ENCODE measurements around the gene OSR1. TPM values are rescaled to one million over a fixed set of nuclear protein-coding genes. Genes with fewer than 3 reads are reported as not detected.

The OSR1 gene
- total and polyA plus RNA-seq, 2 donors (not counting 3 experiments of a cell fraction or from before 2014, with no cell fraction given) = not detected

DNA sequence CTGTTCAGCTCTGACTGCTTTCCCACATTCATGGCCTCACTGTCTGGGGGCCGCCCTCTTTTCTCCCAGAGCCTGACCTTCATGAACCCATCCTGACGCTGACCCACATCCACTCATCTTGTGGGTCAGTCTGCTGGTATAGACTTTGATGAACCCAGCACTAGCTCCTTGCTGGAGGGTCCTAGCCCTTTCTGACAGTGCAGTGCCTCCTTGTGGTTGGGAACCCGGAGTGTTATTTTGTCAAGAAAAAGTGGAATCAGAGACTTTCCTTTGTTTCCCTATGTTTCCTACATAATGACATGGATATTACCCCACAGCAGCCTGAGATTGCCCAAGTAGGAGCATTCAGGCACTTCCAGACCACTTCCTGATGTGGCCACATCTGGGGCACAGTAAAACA lies 19.3 kb upstream of the OSR1 start:
- Histone ChIP-seq H2AFZ (ENCODE audit: low read depth, low read length) (no peak overlapping the region), H3K27ac (ENCODE audit: insufficient read depth, low read depth, low read length) (no peak overlapping the region), H3K9ac (replicated peaks; ENCODE audit: extremely low read depth, insufficient read depth, low read length) (no peak overlapping the region), H3K36me3 (ENCODE audit: control insufficient read depth in 2 of 2, extremely low read depth in 1 of 2, insufficient read depth in 2 of 2, low read length in 2 of 2) (no peaks in the 10 kb centered on the region), H3K4me2 (ENCODE audit: insufficient read depth, low read length) (no peak overlapping the region), H3K9me1 (replicated peaks; ENCODE audit: control insufficient read depth, extremely low read depth, insufficient read depth, low read length) (no peaks in the 10 kb centered on the region), H3K27me3 (ENCODE audit: control insufficient read depth in 2 of 2, insufficient read depth in 2 of 2, low read length in 2 of 2) (peaks cover 0 to 3% of the 10 kb centered on the region in 2 experiments), H3K9me3 (replicated peaks; ENCODE audit: control insufficient read depth, insufficient read depth, low read length) (no peaks in the 10 kb centered on the region), H3K4me1 (ENCODE audit: control insufficient read depth, extremely low read depth, insufficient read depth, low read length) (no peaks in the 10 kb centered on the region), H3K4me3 (replicated peaks in 1 of 3; ENCODE audit: insufficient read depth in 1 of 3, low read depth in 1 of 3, low read length in 3 of 3) (no peak overlapping the region), H3K79me2 (ENCODE audit: control insufficient read depth, insufficient read depth, low read length) (no peaks in the 10 kb centered on the region), H4K20me1 (replicated peaks; ENCODE audit: control insufficient read depth, extremely low read depth, insufficient read depth, low read length) (no peaks in the 10 kb centered on the region)
- BruUV-seq (replicated peaks) = no TSS peak
- DNase-seq (ENCODE audit: low read depth, low spot score) (no peak), FAIRE-seq (no peak)
- ChIA-PET CTCF (interaction anchor here (1.0 to 1.8 kb wide), 3 partner anchors 14 to 857 kb away, joined by 4 to 10 read pairs (median 4); no protein-coding TSS in a partner anchor), POLR2A (no interaction called here)
- intact Hi-C loops (cut with micrococcal nuclease) (no loop called here), dilution Hi-C loops (cut with MboI; ENCODE audit: extremely low pct_ligation_motif_present, low sequenced_read_pairs) (no loop called here)
- TF ChIP-seq MYC (IDR thresholded peaks at IDR 0.05; ENCODE audit: low read depth, low read length) (no peak), JUN (IDR thresholded peaks at IDR 0.05; ENCODE audit: borderline replicate concordance, insufficient read depth, insufficient read length, low read depth) (no peak), POLR2A (IDR thresholded peaks at IDR 0.05; ENCODE audit: low read depth, low read length) (no peak), POLR2AphosphoS5 (IDR thresholded peaks at IDR 0.05; ENCODE audit: insufficient read depth, low read depth, low read length) (no peak), EZH2 (IDR thresholded peaks at IDR 0.05; ENCODE audit: borderline replicate concordance, low read depth, low read length, severe bottlenecking) (no peak), FOS (IDR thresholded peaks at IDR 0.05; ENCODE audit: borderline replicate concordance, insufficient read depth, low read length) (no peak), GATA2 (IDR thresholded peaks at IDR 0.05; ENCODE audit: insufficient read depth, insufficient read length, low read depth, low read length) (no peak)
- TF ChIP-seq, protein P1, sequence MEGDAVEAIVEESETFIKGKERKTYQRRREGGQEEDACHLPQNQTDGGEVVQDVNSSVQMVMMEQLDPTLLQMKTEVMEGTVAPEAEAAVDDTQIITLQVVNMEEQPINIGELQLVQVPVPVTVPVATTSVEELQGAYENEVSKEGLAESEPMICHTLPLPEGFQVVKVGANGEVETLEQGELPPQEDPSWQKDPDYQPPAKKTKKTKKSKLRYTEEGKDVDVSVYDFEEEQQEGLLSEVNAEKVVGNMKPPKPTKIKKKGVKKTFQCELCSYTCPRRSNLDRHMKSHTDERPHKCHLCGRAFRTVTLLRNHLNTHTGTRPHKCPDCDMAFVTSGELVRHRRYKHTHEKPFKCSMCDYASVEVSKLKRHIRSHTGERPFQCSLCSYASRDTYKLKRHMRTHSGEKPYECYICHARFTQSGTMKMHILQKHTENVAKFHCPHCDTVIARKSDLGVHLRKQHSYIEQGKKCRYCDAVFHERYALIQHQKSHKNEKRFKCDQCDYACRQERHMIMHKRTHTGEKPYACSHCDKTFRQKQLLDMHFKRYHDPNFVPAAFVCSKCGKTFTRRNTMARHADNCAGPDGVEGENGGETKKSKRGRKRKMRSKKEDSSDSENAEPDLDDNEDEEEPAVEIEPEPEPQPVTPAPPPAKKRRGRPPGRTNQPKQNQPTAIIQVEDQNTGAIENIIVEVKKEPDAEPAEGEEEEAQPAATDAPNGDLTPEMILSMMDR (IDR thresholded peaks at IDR 0.05; ENCODE audit: extremely low read depth in 1 of 2, insufficient read depth in 1 of 2, low read depth in 1 of 2, low read length in 2 of 2) = no peak
- TF ChIP-seq, protein P2, sequence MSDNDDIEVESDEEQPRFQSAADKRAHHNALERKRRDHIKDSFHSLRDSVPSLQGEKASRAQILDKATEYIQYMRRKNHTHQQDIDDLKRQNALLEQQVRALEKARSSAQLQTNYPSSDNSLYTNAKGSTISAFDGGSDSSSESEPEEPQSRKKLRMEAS (IDR thresholded peaks at IDR 0.05; ENCODE audit: insufficient read depth, insufficient read length) = no peak
